ENCODE measurements around the gene ABHD17C. TPM values are rescaled to one million over a fixed set of nuclear protein-coding genes. Genes with fewer than 3 reads are reported as not detected.

Gene ABHD17C
- total RNA-seq, 1 donor from 2014 or later, result 6.8 TPM

- TF ChIP-seq CTCF (IDR thresholded peaks at IDR 0.05; ENCODE audit: partially characterized antibody, unreplicated experiment), result no peak
- Mint-ChIP-seq H3K4me1 (ENCODE audit: low read depth, unreplicated experiment) (no peaks in the 10 kb centered on the region), H3K36me3 (ENCODE audit: unreplicated experiment) (no peaks in the 10 kb centered on the region), H3K27ac (ENCODE audit: unreplicated experiment) (no peak overlapping the region), H3K27me3 (ENCODE audit: unreplicated experiment) (no peaks in the 10 kb centered on the region), H3K9me3 (ENCODE audit: unreplicated experiment) (no peaks in the 10 kb centered on the region), H3K4me3 (ENCODE audit: unreplicated experiment) (no peak overlapping the region)
- no peak for DNase-seq
These were observed 69.4 kb downstream of the ABHD17C start for GRCh38 chr15:80764535-80764934.

GRCh38 chr15:80766275-80766674 lies 71.2 kb downstream of the ABHD17C start:
- no peaks in the 10 kb centered on the region for H3K9me3 Mint-ChIP-seq (ENCODE audit: unreplicated experiment)
- H3K36me3 Mint-ChIP-seq (ENCODE audit: unreplicated experiment), result no peaks in the 10 kb centered on the region
- no peak overlapping the region for H3K27ac Mint-ChIP-seq (ENCODE audit: unreplicated experiment)
- no peaks in the 10 kb centered on the region for H3K4me1 Mint-ChIP-seq (ENCODE audit: low read depth, unreplicated experiment)
- TF ChIP-seq CTCF (IDR thresholded peaks at IDR 0.05; ENCODE audit: partially characterized antibody, unreplicated experiment), result no peak
- H3K27me3 Mint-ChIP-seq (ENCODE audit: unreplicated experiment), result no peaks in the 10 kb centered on the region
- no peak for DNase-seq
- no peak overlapping the region for H3K4me3 Mint-ChIP-seq (ENCODE audit: unreplicated experiment)

- H3K4me3 Mint-ChIP-seq (ENCODE audit: unreplicated experiment), result no peak overlapping the region
- H3K27ac Mint-ChIP-seq (ENCODE audit: unreplicated experiment), result no peak overlapping the region
- H3K27me3 Mint-ChIP-seq (ENCODE audit: unreplicated experiment), result no peaks in the 10 kb centered on the region
- DNase-seq, result no peak
- no peaks in the 10 kb centered on the region for H3K9me3 Mint-ChIP-seq (ENCODE audit: unreplicated experiment)
- H3K36me3 Mint-ChIP-seq (ENCODE audit: unreplicated experiment), result no peaks in the 10 kb centered on the region
- H3K4me1 Mint-ChIP-seq (ENCODE audit: low read depth, unreplicated experiment), result no peaks in the 10 kb centered on the region
- TF ChIP-seq CTCF (IDR thresholded peaks at IDR 0.05; ENCODE audit: partially characterized antibody, unreplicated experiment), result no peak
These were observed 73.0 kb downstream of the ABHD17C start for GRCh38 chr15:80768158-80768557.

GRCh38 chr15:80769153-80769828 lies 74.2 kb downstream of the ABHD17C start:
- Mint-ChIP-seq H3K27me3 (ENCODE audit: unreplicated experiment) (no peaks in the 10 kb centered on the region), H3K4me3 (ENCODE audit: unreplicated experiment) (no peak overlapping the region), H3K4me1 (ENCODE audit: low read depth, unreplicated experiment) (no peaks in the 10 kb centered on the region), H3K9me3 (ENCODE audit: unreplicated experiment) (no peaks in the 10 kb centered on the region), H3K36me3 (ENCODE audit: unreplicated experiment) (no peaks in the 10 kb centered on the region), H3K27ac (ENCODE audit: unreplicated experiment) (no peak overlapping the region)
- TF ChIP-seq CTCF (IDR thresholded peaks at IDR 0.05; ENCODE audit: partially characterized antibody, unreplicated experiment), result no peak
- no peak for DNase-seq

GRCh38 chr15:80769829-80770705 lies 75.0 kb downstream of the ABHD17C start:
- H3K27ac Mint-ChIP-seq (ENCODE audit: unreplicated experiment), result no peak overlapping the region
- no peak overlapping the region for H3K4me3 Mint-ChIP-seq (ENCODE audit: unreplicated experiment)
- H3K27me3 Mint-ChIP-seq (ENCODE audit: unreplicated experiment), result peaks cover 3% of the 10 kb centered on the region
- H3K9me3 Mint-ChIP-seq (ENCODE audit: unreplicated experiment), result no peaks in the 10 kb centered on the region
- DNase-seq, result no peak
- no peaks in the 10 kb centered on the region for H3K4me1 Mint-ChIP-seq (ENCODE audit: low read depth, unreplicated experiment)
- H3K36me3 Mint-ChIP-seq (ENCODE audit: unreplicated experiment), result no peaks in the 10 kb centered on the region
- no peak for TF ChIP-seq CTCF (IDR thresholded peaks at IDR 0.05; ENCODE audit: partially characterized antibody, unreplicated experiment)

Measured in glutamatergic neuron (in vitro differentiated cells).